SU-DHL-6 (cell line): Measurements from ENCODE around the gene SFXN1.

Experiments
- EZH2phosphoT487 ChIP-seq: fragments of 200-600 bp; sonication (generic), shearing (Covaris generic); conservative IDR thresholded peaks from 2 replicates; pipeline ENCODE4 v1.6.1; 2018; ENCODE audit warnings: mild to moderate bottlenecking, antibody characterized with exemption, low read length, moderate library complexity, mixed read lengths
- TF ChIP-seq, protein P1 (sequence below): fragments of 200-600 bp; sonication (generic); IDR thresholded peaks from one replicate; pipeline ENCODE4 v1.5.1; 2017; ENCODE audit warnings: antibody characterized with exemption, mild to moderate bottlenecking, low read length, moderate library complexity; ENCODE audit not compliant: insufficient read depth, poor library complexity, severe bottlenecking

DNA sequence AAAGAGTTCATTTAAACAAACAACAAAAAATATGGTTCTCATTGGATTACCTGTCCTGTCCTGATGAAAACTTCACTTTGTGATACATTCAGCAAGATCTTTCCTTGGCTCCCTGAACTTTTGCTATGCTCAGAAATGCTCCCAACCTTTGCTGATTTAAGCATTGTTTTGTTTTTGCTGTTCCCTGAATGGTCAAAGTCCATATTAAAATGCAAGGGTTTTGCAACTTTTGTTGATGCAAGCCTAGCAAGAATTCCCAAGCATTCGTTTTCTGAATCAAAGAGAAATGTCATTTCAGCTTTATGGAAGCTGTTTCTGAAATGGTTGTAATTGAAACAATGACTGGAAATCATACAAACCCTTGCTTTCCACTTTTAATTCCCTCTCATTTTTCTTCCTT lies 3.1 kb upstream of the SFXN1 start:
- TF ChIP-seq, protein P1, sequence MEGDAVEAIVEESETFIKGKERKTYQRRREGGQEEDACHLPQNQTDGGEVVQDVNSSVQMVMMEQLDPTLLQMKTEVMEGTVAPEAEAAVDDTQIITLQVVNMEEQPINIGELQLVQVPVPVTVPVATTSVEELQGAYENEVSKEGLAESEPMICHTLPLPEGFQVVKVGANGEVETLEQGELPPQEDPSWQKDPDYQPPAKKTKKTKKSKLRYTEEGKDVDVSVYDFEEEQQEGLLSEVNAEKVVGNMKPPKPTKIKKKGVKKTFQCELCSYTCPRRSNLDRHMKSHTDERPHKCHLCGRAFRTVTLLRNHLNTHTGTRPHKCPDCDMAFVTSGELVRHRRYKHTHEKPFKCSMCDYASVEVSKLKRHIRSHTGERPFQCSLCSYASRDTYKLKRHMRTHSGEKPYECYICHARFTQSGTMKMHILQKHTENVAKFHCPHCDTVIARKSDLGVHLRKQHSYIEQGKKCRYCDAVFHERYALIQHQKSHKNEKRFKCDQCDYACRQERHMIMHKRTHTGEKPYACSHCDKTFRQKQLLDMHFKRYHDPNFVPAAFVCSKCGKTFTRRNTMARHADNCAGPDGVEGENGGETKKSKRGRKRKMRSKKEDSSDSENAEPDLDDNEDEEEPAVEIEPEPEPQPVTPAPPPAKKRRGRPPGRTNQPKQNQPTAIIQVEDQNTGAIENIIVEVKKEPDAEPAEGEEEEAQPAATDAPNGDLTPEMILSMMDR, result no peak
- TF ChIP-seq EZH2phosphoT487, result no peak
